Sigmoid colon (tissue), 7 donors: Measurements from ENCODE around the gene ENPP6. TPM values are rescaled to one million over a fixed set of nuclear protein-coding genes. Genes with fewer than 3 reads are reported as not detected.

ENCODE experiments used
- DNase-seq: peaks from one replicate; pipeline ENCODE4 v3.0.0-alpha.2; 2019
- H3K27ac ChIP-seq, 4 donors: fragments of 200-600 bp; sonication (generic); one replicate each; pipeline ENCODE4 v1.5.1; 2016 to 2019; ENCODE audit warnings: mild to moderate bottlenecking in 1 of 4
- H3K27me3 ChIP-seq, 3 donors: fragments of 200-600 bp; sonication (generic); one replicate each; pipeline ENCODE4 v1.5.1; 2019; ENCODE audit warnings: mild to moderate bottlenecking in 1 of 3
- H3K36me3 ChIP-seq, 4 donors: fragments of 200-600 bp; sonication (generic); one replicate each; pipeline ENCODE4 v1.5.1; 2016 to 2019
- H3K4me1 ChIP-seq, 4 donors: fragments of 200-600 bp; sonication (generic); one replicate each; pipeline ENCODE4 v1.5.1; 2017 to 2019
- H3K4me3 ChIP-seq, 4 donors: fragments of 200-600 bp; sonication (generic); one replicate each; pipeline ENCODE4 v1.5.1; 2017 to 2019; ENCODE audit warnings: mild to moderate bottlenecking in 2 of 4, moderate library complexity in 1 of 4
- H3K9me3 ChIP-seq, 4 donors: fragments of 200-600 bp in 3 of 4; sonication (generic) in 3 of 4; one replicate each; pipeline versions ENCODE4 v1.5.1 to v1.6.1; 2013 to 2019
- CTCF ChIP-seq, 4 experiments: fragments of 450-650 bp in 3 of 4; fragments of 200-600 bp in 1 of 4; IDR thresholded peaks; one replicate each; pipeline ENCODE4 v1.5.1; 2016 to 2019; ENCODE audit warnings: antibody characterized with exemption in 4 of 4, mild to moderate bottlenecking in 3 of 4, moderate library complexity in 2 of 4
- EP300 ChIP-seq, 4 donors: sonication (generic); formaldehyde crosslinking; IDR thresholded peaks; one replicate each; pipeline ENCODE4 v1.6.1; 2017; ENCODE audit warnings: antibody characterized with exemption in 4 of 4
- POLR2A ChIP-seq, 2 donors: fragments of 450-650 bp; IDR thresholded peaks; one replicate each; pipeline ENCODE4 v1.6.1; 2016; ENCODE audit warnings: antibody characterized with exemption in 2 of 2, mild to moderate bottlenecking in 2 of 2, moderate library complexity in 2 of 2
- POLR2AphosphoS5 ChIP-seq, 4 donors: sonication (generic); formaldehyde crosslinking; IDR thresholded peaks; one replicate each; pipeline ENCODE4 v1.6.1; 2017; ENCODE audit warnings: antibody characterized with exemption in 4 of 4
- WGBS, 2 donors: extraction: QIAGEN DNeasy Blood & Tissue Kit; methylation state at CpG; one replicate each; pipeline ENCODE4 v1.1.7; 2013; 5-methylcytosine and 5-hydroxymethylcytosine counted together
- intact Hi-C: fragments of 100-400 bp; cut with DNase I; formaldehyde crosslinking; loops from one replicate; pipeline ENCODE4 v1.15.1; 2023
- polyA plus RNA-seq, 3 donors: library from polyadenylated mRNA; stranded (reverse); fragments of 200-250 nt; gene quantifications; one replicate each; pipeline ENCODE4 v1.2.3, GENCODE V29; 2013
- total RNA-seq, 4 donors: library from RNA; depleted of rRNA; stranded (reverse); fragments of >200 nt; gene quantifications; one replicate each; pipeline ENCODE4 v1.1.0, GENCODE V29; 2016
- donor health status: healthy with polysubstance abuse.
- donor health status: Bipolar disorder and iron deficiency.
- donor health status: healthy.

The ENPP6 gene
- total and polyA plus RNA-seq, 7 donors = under 0.01 to 0.66 (median 0.31) TPM

GRCh38 chr4:184163813-184164212 is 53.9 kb downstream of the ENPP6 start:
- Histone ChIP-seq H3K4me1 (peaks cover 0 to 8% (median 7%) of the 10 kb centered on the region in 4 donors), H3K9me3 (no peaks in the 10 kb centered on the region), H3K27me3 (peaks cover 0 to 13% (median 6%) of the 10 kb centered on the region in 3 donors), H3K4me3 (no peak overlapping the region), H3K36me3 (no peaks in the 10 kb centered on the region), H3K27ac (no peak overlapping the region)
- DNase-seq = no peak
- TF ChIP-seq CTCF (IDR thresholded peaks at IDR 0.05) (peak in 3 of 4 experiments; percentile 54 to 60 (median 58)), POLR2A (IDR thresholded peaks at IDR 0.05) (no peak)
- 12 to 25% methylated on average over 8 of the region's 8 CpGs for WGBS, 2 donors
- intact Hi-C loops = no loop called here

GRCh38 chr4:184162596-184162995 is 55.1 kb downstream of the ENPP6 start:
- Histone ChIP-seq H3K36me3 (no peaks in the 10 kb centered on the region), H3K4me1 (no peaks in the 10 kb centered on the region), H3K4me3 (no peak overlapping the region), H3K9me3 (no peaks in the 10 kb centered on the region), H3K27ac (no peak overlapping the region), H3K27me3 (peaks cover 0 to 7% (median 6%) of the 10 kb centered on the region in 3 donors)
- DNase-seq = no peak
- TF ChIP-seq POLR2A (IDR thresholded peaks at IDR 0.05) = no peak
- WGBS, 2 donors = 84 to 91% methylated on average over 5 of the region's 5 CpGs
- intact Hi-C loops = no loop called here

- intact Hi-C loops = no loop called here
- WGBS, 2 donors = 70 to 85% methylated on average over 2 of the region's 2 CpGs
- H3K27ac ChIP-seq = peak overlapping the region in 1 of 4 donors; percentile 79
These were observed 60.4 kb downstream of the ENPP6 start for GRCh38 chr4:184157322-184157721.

GRCh38 chr4:184156163-184156920 is 61.3 kb downstream of the ENPP6 start:
- H3K27me3 ChIP-seq = no peaks in the 10 kb centered on the region
- peak overlapping the region; percentile 29 to 79 (median 71) for H3K27ac ChIP-seq
- intact Hi-C loops = no loop called here
- H3K36me3 ChIP-seq = no peaks in the 10 kb centered on the region
- TF ChIP-seq POLR2A (IDR thresholded peaks at IDR 0.05) (no peak), EP300 (IDR thresholded peaks at IDR 0.05) (peak; percentile 85 to 98 (median 92)), POLR2AphosphoS5 (IDR thresholded peaks at IDR 0.05) (peak; percentile 49 to 85 (median 80))
- H3K9me3 ChIP-seq = no peaks in the 10 kb centered on the region
- peaks cover 0 to 29% (median 21%) of the 10 kb centered on the region in 4 donors for H3K4me1 ChIP-seq
- H3K4me3 ChIP-seq = no peak overlapping the region
- peak; percentile 71 for DNase-seq
- 80% methylated on average over 10 of the region's 10 CpGs for WGBS, 2 donors

More at GRCh38 chr4:184157322-184157721, 60.4 kb downstream of the ENPP6 start:
- Histone ChIP-seq H3K27me3 (no peaks in the 10 kb centered on the region), H3K9me3 (no peaks in the 10 kb centered on the region), H3K4me3 (no peak overlapping the region), H3K36me3 (no peaks in the 10 kb centered on the region), H3K4me1 (peaks cover 0 to 21% (median 18%) of the 10 kb centered on the region in 4 donors)
- TF ChIP-seq CTCF (IDR thresholded peaks at IDR 0.05) (no peak), POLR2A (IDR thresholded peaks at IDR 0.05) (no peak), POLR2AphosphoS5 (IDR thresholded peaks at IDR 0.05) (no peak), EP300 (IDR thresholded peaks at IDR 0.05) (no peak)
- DNase-seq = no peak

- DNase-seq = no peak
- H3K4me1 ChIP-seq = peaks cover 0 to 50% (median 41%) of the 10 kb centered on the region in 4 donors
- no peaks in the 10 kb centered on the region for H3K27me3 ChIP-seq
- H3K27ac ChIP-seq = peak overlapping the region in 1 of 4 donors; percentile 35
- no peaks in the 10 kb centered on the region for H3K9me3 ChIP-seq
- TF ChIP-seq CTCF (IDR thresholded peaks at IDR 0.05) = no peak
- TF ChIP-seq EP300 (IDR thresholded peaks at IDR 0.05) = no peak
- TF ChIP-seq POLR2AphosphoS5 (IDR thresholded peaks at IDR 0.05) = no peak
- TF ChIP-seq POLR2A (IDR thresholded peaks at IDR 0.05) = no peak
- no peaks in the 10 kb centered on the region for H3K36me3 ChIP-seq
- intact Hi-C loops = no loop called here
- H3K4me3 ChIP-seq = no peak overlapping the region
- 77 to 83% methylated on average over 7 of the region's 7 CpGs for WGBS, 2 donors
These were observed 63.5 kb downstream of the ENPP6 start for GRCh38 chr4:184154199-184154598.
